H1 (cell line): ENCODE results near the gene DIDO1. TPM values are rescaled to one million over a fixed set of nuclear protein-coding genes. Genes with fewer than 3 reads are reported as not detected.

Experiments used
- CBX5 ChIP-seq: fragments of 300-800, 300-1000 bp; sonication (generic); IDR thresholded peaks from 2 replicates; pipeline ENCODE4 v1.7.1; 2016; ENCODE audit warnings: antibody characterized with exemption, low read length, low read depth
- HDAC2 ChIP-seq, 2 experiments: fragments of 300-600 bp in 1 of 2; sonication (generic) in 1 of 2; IDR thresholded peaks; 2 replicates each; pipeline ENCODE4 v1.6.1; 2011 to 2012; ENCODE audit warnings: low read depth in 2 of 2, low read length in 2 of 2, mild to moderate bottlenecking in 2 of 2, moderate library complexity in 2 of 2, borderline replicate concordance in 1 of 2, inconsistent platforms in 1 of 2
- POLR2A ChIP-seq, 2 experiments: IDR thresholded peaks; 1 replicate in 1 of 2; 2 replicates in 1 of 2; pipeline ENCODE4 v1.6.1; 2011; ENCODE audit warnings: low read depth in 2 of 2, low read length in 2 of 2, mild to moderate bottlenecking in 2 of 2; ENCODE audit errors: control extremely low read depth in 1 of 2
- RXRA ChIP-seq: IDR thresholded peaks from 2 replicates; pipeline ENCODE4 v1.6.1; 2011; ENCODE audit warnings: low read depth, mild to moderate bottlenecking, low read length, moderate library complexity; ENCODE audit not compliant: insufficient read depth
- TEAD4 ChIP-seq: IDR thresholded peaks from 2 replicates; pipeline ENCODE4 v1.6.1; 2012; ENCODE audit warnings: low read depth, low read length, inconsistent platforms, mixed read lengths
- polyA plus RNA-seq, 7 experiments: library from polyadenylated mRNA; depleted of rRNA in 3 of 7; stranded (reverse) in 5 of 7; unstranded in 2 of 7; fragments of >200 nt in 5 of 7; fragments of 200-250 nt in 2 of 7; gene quantifications; 1 replicate in 5 of 7; 2 replicates in 1 of 7; 4 replicates in 1 of 7; pipeline versions ENCODE4 v1.2.1 to v1.2.3, GENCODE V29; 2011 to 2013; ENCODE audit warnings: missing spikeins in 2 of 7, mixed read lengths in 2 of 7
- total RNA-seq: library from RNA; stranded (reverse); fragmentation: NEBNext Ultra II Directional; extraction: Animal tissue kit (Norgen Biotek cat#: 25700); gene quantifications from 2 replicates; pipeline ENCODE4 v1.2.1, GENCODE V29; 2021

Gene DIDO1
- total and polyA plus RNA-seq, 2 of the 8 experiments (the other 6 are each of a cell fraction or from before 2014, with no cell fraction given), result 53.6 to 82.8 TPM

DNA sequence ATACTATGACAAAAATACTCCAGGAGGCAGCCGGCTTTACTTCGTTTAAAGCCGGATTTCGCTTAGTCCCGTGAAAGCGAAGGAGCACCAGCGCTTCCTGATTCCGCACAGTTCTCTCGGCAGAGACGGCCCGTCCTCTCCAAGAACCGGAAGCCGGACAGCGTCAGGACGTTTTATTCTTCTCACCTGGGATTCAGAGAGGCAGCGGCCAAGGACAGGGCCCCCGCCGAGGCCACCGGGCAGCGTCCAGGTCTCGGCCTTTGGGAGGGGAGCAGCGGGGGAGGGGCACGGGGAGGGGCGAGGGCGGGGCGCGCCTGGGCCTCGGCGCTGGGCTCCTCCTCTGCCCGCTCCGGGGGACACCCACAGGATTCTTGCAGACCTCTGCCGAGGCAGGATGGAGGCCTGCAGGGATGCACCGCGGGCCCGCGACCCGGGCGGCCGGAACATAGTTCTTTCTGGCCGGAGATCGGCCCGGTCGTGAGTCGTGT is 2.8 kb upstream of the DIDO1 start (continued):
- TF ChIP-seq HDAC2 (IDR thresholded peaks at IDR 0.05; ENCODE audit: borderline replicate concordance in 1 of 2, low read depth in 2 of 2, low read length in 2 of 2) (peak in 1 of 2 experiments; percentile 79; a peak in 1 of 4 replicates), RXRA (no peak), POLR2A (IDR thresholded peaks at IDR 0.05; ENCODE audit: control extremely low read depth in 1 of 2, low read depth in 2 of 2, low read length in 2 of 2) (peak; percentile 6 to 20; a peak in 2 of 3 replicates), CBX5 (no peak), TEAD4 (no peak)
